HepG2 (cell line): ENCODE measurements around the gene FBXW5. TPM values are rescaled to one million over a fixed set of nuclear protein-coding genes. Genes with fewer than 3 reads are reported as not detected.
A peak's percentile ranks its signal among the peaks of the same experiment; 100 is the strongest.

Source experiments
- ATAC-seq: fragments of 200-7000 bp; cut with Tn5 transposase; 3 replicates; pipeline ENCODE4 v1.9.1; 2020; ENCODE audit warnings: mild to moderate bottlenecking, moderate library complexity
- BruUV-seq: library from RNA; stranded (reverse); fragments of 400-500 nt; replicated peaks from 2 replicates; lab custom pipeline; 2021; lab: Mats Ljungman, UMichigan
- CTCF ChIA-PET: fragments of 300-600 bp; formaldehyde crosslinking; extraction: SDS; loops from one replicate; lab custom pipeline; 2021; ENCODE audit warnings: low total read pairs, inconsistent platforms, low intra/inter-chr PET ratio; lab: Yijun Ruan, JAX
- POLR2A ChIA-PET: fragments of 350-600 bp; sonication (Branson Sonifier 250); formaldehyde crosslinking; loops from one replicate; lab custom pipeline; 2020; ENCODE audit warnings: antibody characterized with exemption, inconsistent platforms; lab: Yijun Ruan, JAX
- DNase-seq: peaks from one replicate; pipeline ENCODE4 v3.0.0-alpha.2; 2015; ENCODE audit warnings: low spot score
- FAIRE-seq: peaks from 3 replicates; lab custom pipeline; 2011; peaks lifted over from hg19 to GRCh38; lab: Jason Lieb, UNC
- H2AFZ ChIP-seq: one replicate; pipeline ENCODE4 v1.6.1; 2011; ENCODE audit warnings: low read length, inconsistent platforms
- H3K27ac ChIP-seq: fragments of 300-600 bp; 3 replicates; pipeline ENCODE4 v1.8.0; 2011; ENCODE audit warnings: mixed run types, mild to moderate bottlenecking, mixed read lengths, low read length, inconsistent platforms; ENCODE audit not compliant: insufficient read depth; ENCODE audit errors: extremely low read length
- H3K27me3 ChIP-seq, 2 experiments: fragments of 200-600 bp in 1 of 2; 2 replicates in 1 of 2; 3 replicates in 1 of 2; pipeline versions ENCODE4 v1.6.0 to v1.8.0; 2011; ENCODE audit warnings: low read length in 2 of 2, mild to moderate bottlenecking in 2 of 2, moderate library complexity in 2 of 2, inconsistent platforms in 1 of 2; ENCODE audit not compliant: insufficient read depth in 2 of 2, control insufficient read depth in 1 of 2
- H3K36me3 ChIP-seq, 2 experiments: fragments of 200-600 bp in 1 of 2; replicated peaks in 1 of 2; 2 replicates in 1 of 2; 3 replicates in 1 of 2; pipeline versions ENCODE4 v1.5.1 to v1.8.0; 2011; ENCODE audit warnings: low read length in 2 of 2, inconsistent platforms in 1 of 2; ENCODE audit not compliant: insufficient read depth in 2 of 2, control insufficient read depth in 1 of 2
- H3K4me1 ChIP-seq: 2 replicates; pipeline ENCODE4 v1.5.1; 2012; ENCODE audit warnings: low read length, inconsistent platforms; ENCODE audit not compliant: insufficient read depth
- H3K4me2 ChIP-seq: 2 replicates; pipeline ENCODE4 v1.6.0; 2011; ENCODE audit warnings: low read depth, low read length, inconsistent platforms
- H3K4me3 ChIP-seq, 3 experiments: fragments of 200-600 bp in 1 of 3; sonication (generic), shearing (Covaris generic) in 1 of 3; replicated peaks in 1 of 3; 2 replicates each; pipeline ENCODE4 v1.5.1; 2011 to 2016; ENCODE audit warnings: low read length in 3 of 3, inconsistent platforms in 2 of 3, low read depth in 2 of 3, mild to moderate bottlenecking in 2 of 3, control low read depth in 1 of 3, mixed read lengths in 1 of 3; ENCODE audit not compliant: insufficient read depth in 1 of 3
- H3K79me2 ChIP-seq: one replicate; pipeline ENCODE4 v1.6.1; 2011; ENCODE audit warnings: low read length, inconsistent platforms; ENCODE audit not compliant: insufficient read depth
- H3K9ac ChIP-seq: 2 replicates; pipeline ENCODE4 v1.6.0; 2011; ENCODE audit warnings: mild to moderate bottlenecking, low read depth, low read length, inconsistent platforms; ENCODE audit not compliant: insufficient read depth
- H3K9me3 ChIP-seq: 2 replicates; pipeline ENCODE4 v1.5.1; 2012; ENCODE audit warnings: mild to moderate bottlenecking, low read length
- H4K20me1 ChIP-seq: 2 replicates; pipeline ENCODE4 v1.6.0; 2011; ENCODE audit warnings: inconsistent platforms, mild to moderate bottlenecking, low read length, moderate library complexity; ENCODE audit not compliant: insufficient read depth
- ETV5 ChIP-seq: IDR thresholded peaks from 2 replicates; pipeline ENCODE4 v1.6.1; 2018; ENCODE audit warnings: missing biosample characterization, missing genetic modification reagents, inconsistent platforms, borderline replicate concordance
- ETV6 ChIP-seq: sonication (generic); formaldehyde crosslinking; conservative IDR thresholded peaks from 2 replicates; pipeline ENCODE4 v1.4.0; 2020; ENCODE audit warnings: missing genetic modification reagents
- HMG20B ChIP-seq: conservative IDR thresholded peaks from 2 replicates; pipeline ENCODE4 v1.6.1; 2016; ENCODE audit warnings: missing genetic modification reagents, missing compliant biosample characterization
- ZNF24 ChIP-seq: fragments of 450-650 bp; IDR thresholded peaks from 2 replicates; pipeline ENCODE4 v1.6.1; 2017; ENCODE audit warnings: antibody characterized with exemption, mild to moderate bottlenecking
- ZNF777 ChIP-seq: sonication (generic); formaldehyde crosslinking; IDR thresholded peaks from 2 replicates; pipeline ENCODE4 v1.4.0; 2020; ENCODE audit warnings: missing genetic modification reagents
- WGBS: methylation state at CpG from one replicate; pipeline ENCODE4 v1.1.6; 2017; ENCODE audit warnings: low lambda C conversion rate; 5-methylcytosine and 5-hydroxymethylcytosine counted together
- in situ Hi-C: cut with HindIII; loops from 2 replicates; pipeline ENCODE4 v1.10.0; 2017; ENCODE audit warnings: low pct_unique_long_range_greater_than_20kb; ENCODE audit not compliant: extremely low pct_ligation_motif_present
- intact Hi-C: fragments of 100-400 bp; cut with micrococcal nuclease; formaldehyde crosslinking; loops from one replicate; pipeline ENCODE4 v1.10.0; 2022; ENCODE audit not compliant: unreplicated experiment
- polyA plus RNA-seq, 8 experiments: library from polyadenylated mRNA; depleted of rRNA in 3 of 8; stranded (reverse) in 7 of 8; unstranded in 1 of 8; fragments of >200 nt; fragmentation: Illumina TruSeq in 4 of 8; extraction: Trizol in 4 of 8; gene quantifications; 2 replicates each; pipeline versions ENCODE4 v1.2.1 to v1.2.3, GENCODE V29; 2011 to 2016; ENCODE audit warnings: low read depth in 4 of 8, missing spikeins in 1 of 8, mixed read lengths in 1 of 8; ENCODE audit not compliant: insufficient read depth in 1 of 8
- total RNA-seq, 5 experiments: library from RNA; depleted of rRNA; stranded (reverse); fragments of >200 nt; fragmentation: Illumina TruSeq; extraction: Trizol; gene quantifications; 2 replicates each; pipeline ENCODE4 v1.2.3, GENCODE V29; 2016; ENCODE audit warnings: low read depth in 1 of 5

FBXW5 gene
- total and polyA plus RNA-seq, 2 of the 13 experiments (the other 11 are each of a cell fraction or from before 2014, with no cell fraction given), result 52.0 to 60.4 TPM

DNA sequence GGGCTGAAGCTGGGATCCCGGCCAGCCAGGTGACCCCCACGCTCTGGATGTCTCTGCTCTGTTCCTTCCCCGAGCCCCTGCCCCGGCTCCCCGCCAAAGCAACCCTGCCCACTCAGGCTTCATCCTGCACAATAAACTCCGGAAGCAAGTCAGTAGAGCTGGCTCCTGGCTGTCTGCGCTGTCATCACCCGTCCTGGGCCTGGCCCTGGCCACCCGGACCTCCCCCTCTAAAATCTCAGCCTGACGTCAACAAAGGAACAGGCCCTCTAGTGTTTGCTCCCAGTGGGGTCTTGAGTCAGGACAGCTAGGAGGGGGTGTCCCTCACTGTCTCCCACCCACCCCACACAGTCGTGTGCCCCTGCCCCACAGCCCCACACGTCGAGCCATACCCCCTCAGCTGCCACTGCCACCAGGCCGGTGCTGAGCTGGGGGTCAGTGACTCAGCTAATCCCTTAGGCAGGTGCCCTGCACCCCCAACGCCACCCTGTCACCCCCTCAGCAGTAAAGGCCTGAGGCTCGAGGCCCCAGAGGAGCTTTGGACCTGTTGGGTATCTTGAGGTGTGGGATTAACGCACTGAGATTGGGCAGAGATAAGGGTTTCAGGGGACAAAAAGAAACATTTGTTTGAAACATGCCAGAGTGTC, 37.2 kb upstream of the FBXW5 start:
- no peak overlapping the region for H2AFZ ChIP-seq
- no peak overlapping the region for H3K27ac ChIP-seq
- POLR2A ChIA-PET, result no interaction called here
- H4K20me1 ChIP-seq, result no peaks in the 10 kb centered on the region
- in situ Hi-C loops, result no loop called here
- 7% methylated on average over 10 of the region's 17 CpGs for WGBS
- intact Hi-C loops, result no loop called here
- no peaks in the 10 kb centered on the region for H3K79me2 ChIP-seq
- CTCF ChIA-PET, result no interaction called here
- no peaks in the 10 kb centered on the region for H3K36me3 ChIP-seq
- BruUV-seq, result no TSS peak
- DNase-seq, result peak; percentile 58
- TF ChIP-seq ETV5 (peak; percentile 41; the same call in 1 of the 2 replicates), ETV6 (no peak), ZNF777 (peak; percentile 53; the same call in 1 of the 2 replicates)
- H3K4me1 ChIP-seq, result peaks cover 39% of the 10 kb centered on the region
- peak overlapping the region; percentile 29; the same call in 1 of the 2 replicates for H3K4me2 ChIP-seq
- H3K9me3 ChIP-seq, result no peaks in the 10 kb centered on the region
- H3K27me3 ChIP-seq, result peaks cover 2 to 51% of the 10 kb centered on the region in 2 experiments; a peak in 4 of 5 replicates
- no peak overlapping the region; a peak in 1 of 6 replicates for H3K4me3 ChIP-seq
- H3K9ac ChIP-seq, result no peak overlapping the region
- peak; percentile 9; the same call in 1 of the 3 replicates for ATAC-seq
- no peak for FAIRE-seq

DNA sequence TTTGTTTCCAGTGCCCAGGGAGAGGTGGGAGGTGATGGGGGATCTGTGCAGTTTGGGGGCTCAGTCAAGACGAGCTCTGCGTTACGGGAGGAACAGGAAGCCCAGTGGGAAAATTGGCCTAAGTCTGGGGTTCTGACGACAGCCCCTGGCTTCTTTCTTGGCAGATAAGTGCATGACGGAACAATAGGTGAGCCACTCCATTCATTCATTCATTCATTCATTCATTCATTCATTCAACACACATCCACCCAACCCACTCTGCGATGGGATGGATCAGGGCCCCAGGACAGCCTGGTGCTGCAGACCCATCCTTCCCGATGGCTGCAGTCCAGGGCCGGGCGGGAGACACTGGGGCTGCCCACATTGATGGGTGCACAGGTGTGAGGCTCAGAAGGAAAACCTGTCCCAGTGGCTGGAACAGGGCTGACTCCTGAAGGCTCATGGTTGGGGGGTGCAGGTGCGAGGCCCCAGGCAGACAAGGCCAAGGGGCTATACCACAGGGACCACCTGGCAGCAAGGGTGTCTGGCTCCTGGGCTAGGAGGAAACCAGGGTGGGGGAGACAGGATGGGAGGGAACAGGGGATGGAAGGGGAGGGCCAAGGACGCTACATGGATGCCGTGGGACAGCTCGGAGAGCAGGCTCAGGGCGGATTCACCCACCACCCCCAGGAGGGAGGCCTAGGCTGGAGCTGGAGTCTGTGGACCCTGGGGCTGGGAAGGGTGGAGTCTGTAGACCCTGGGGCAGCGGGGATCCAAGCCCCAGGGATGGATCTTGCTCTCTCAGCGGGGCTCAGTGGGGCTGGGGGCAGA, 36.3 kb upstream of the FBXW5 start:
- H3K79me2 ChIP-seq, result no peaks in the 10 kb centered on the region
- no peaks in the 10 kb centered on the region for H3K9me3 ChIP-seq
- POLR2A ChIA-PET, result no interaction called here
- CTCF ChIA-PET, result no interaction called here
- no peak overlapping the region; the same call in 1 of the 2 replicates for H3K4me2 ChIP-seq
- no peak overlapping the region; a peak in 1 of 6 replicates for H3K4me3 ChIP-seq
- no peak overlapping the region for H3K9ac ChIP-seq
- in situ Hi-C loops, result no loop called here
- peaks cover 39% of the 10 kb centered on the region for H3K4me1 ChIP-seq
- no TSS peak for BruUV-seq
- intact Hi-C loops, result no loop called here
- H3K27ac ChIP-seq, result no peak overlapping the region
- DNase-seq (no peak), ATAC-seq (no peak), FAIRE-seq (no peak)
- peaks cover 6 to 55% of the 10 kb centered on the region in 2 experiments; a peak in 4 of 5 replicates for H3K27me3 ChIP-seq
- no peaks in the 10 kb centered on the region for H4K20me1 ChIP-seq
- peak; percentile 59; the same call in 1 of the 2 replicates for TF ChIP-seq ZNF24
- no peak for TF ChIP-seq HMG20B (CRISPR knock-in tag)
- 48% methylated on average over 13 of the region's 16 CpGs for WGBS
- H2AFZ ChIP-seq, result no peak overlapping the region
- no peaks in the 10 kb centered on the region for H3K36me3 ChIP-seq
